ENCODE results near the gene SLC4A2.

The SLC4A2 gene

DNA sequence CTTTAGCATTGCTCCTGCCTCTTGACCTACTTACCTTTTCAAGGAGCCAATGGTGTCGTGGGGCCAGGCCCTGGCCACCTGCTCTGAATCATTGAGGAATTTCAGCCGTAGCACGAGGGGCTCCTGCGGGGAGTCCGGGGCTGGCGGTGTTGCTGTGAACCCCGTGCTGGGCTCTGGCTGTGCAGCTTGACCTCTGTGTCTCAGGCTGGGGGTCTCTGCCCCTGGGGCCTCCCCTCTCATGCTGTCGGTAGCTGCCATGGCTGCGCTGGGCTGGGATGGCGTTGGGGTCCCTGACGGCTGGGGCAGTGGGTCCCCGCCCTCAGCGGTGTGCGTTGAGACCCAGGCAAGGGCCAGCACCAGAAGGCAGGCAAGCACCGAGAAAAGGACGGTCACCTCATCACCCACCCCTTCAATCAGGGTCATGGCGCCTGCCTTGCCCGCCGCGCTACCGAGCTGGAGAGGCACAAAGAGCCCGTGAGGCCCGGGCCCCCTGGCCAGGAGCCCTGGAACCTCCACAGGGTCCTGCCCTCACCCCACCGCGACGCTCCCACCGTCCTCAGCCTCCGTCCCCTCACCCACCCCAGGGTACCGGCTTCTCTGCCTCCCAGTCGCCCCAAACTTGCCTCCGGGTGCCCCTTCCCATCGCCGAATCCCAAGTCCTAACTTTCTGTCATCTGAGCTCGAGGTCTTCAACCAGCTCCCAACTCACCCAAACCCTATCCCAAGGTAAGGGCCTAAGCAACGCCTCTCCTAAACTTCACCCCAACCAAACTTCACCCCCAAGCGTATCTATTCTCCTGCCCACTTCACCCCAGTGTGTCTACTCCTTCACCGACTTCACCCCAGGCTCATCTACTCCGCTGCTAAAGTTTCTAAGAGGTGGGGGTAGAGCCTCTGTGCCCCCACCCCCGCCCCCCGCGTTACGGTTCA, 23.0 kb downstream of the SLC4A2 start:
- no peak for DNase-seq (ENCODE audit: extremely low read depth, insufficient read length)
- no peak for TF ChIP-seq CTCF (IDR thresholded peaks at IDR 0.05; ENCODE audit: insufficient read depth, low read length, poor library complexity, severe bottlenecking)
- Histone ChIP-seq H3K4me3 (replicated peaks; ENCODE audit: low read depth, low read length) (peak overlapping the region; percentile 87), H3K36me3 (ENCODE audit: control insufficient read depth, insufficient read depth, low read length) (peaks cover 11% of the 10 kb centered on the region), H3K27me3 (replicated peaks; ENCODE audit: control insufficient read depth, insufficient read depth, low read length) (no peaks in the 10 kb centered on the region)

- TF ChIP-seq CTCF (IDR thresholded peaks at IDR 0.05; ENCODE audit: insufficient read depth, low read length, poor library complexity, severe bottlenecking), result no peak
- peak within 1 kb of the TSS; percentile 87 for H3K4me3 ChIP-seq (replicated peaks; ENCODE audit: low read depth, low read length)
- H3K27me3 ChIP-seq (replicated peaks; ENCODE audit: control insufficient read depth, insufficient read depth, low read length), result no peaks in the 10 kb centered on the region
- peak; percentile 87 for DNase-seq (ENCODE audit: extremely low read depth, insufficient read length)
- peaks cover 3% of the 10 kb centered on the region; the same call in 1 of the 2 replicates for H3K36me3 ChIP-seq (ENCODE audit: control insufficient read depth, insufficient read depth, low read length)
Measured at GRCh38 chr7:151083071-151083823, 23.9 kb downstream of the SLC4A2 start, which contains the start of gene TMUB1. TSS of gene TMUB1 (minus strand) at chr7:151083493. CDS start at chr7:151082563, 930 bp downstream.

- H3K36me3 ChIP-seq (ENCODE audit: control insufficient read depth, insufficient read depth, low read length), result peaks cover 2% of the 10 kb centered on the region; the same call in 1 of the 2 replicates
- no peaks in the 10 kb centered on the region for H3K27me3 ChIP-seq (replicated peaks; ENCODE audit: control insufficient read depth, insufficient read depth, low read length)
- peak overlapping the region; percentile 87 for H3K4me3 ChIP-seq (replicated peaks; ENCODE audit: low read depth, low read length)
- no peak for DNase-seq (ENCODE audit: extremely low read depth, insufficient read length)
- no peak for TF ChIP-seq CTCF (IDR thresholded peaks at IDR 0.05; ENCODE audit: insufficient read depth, low read length, poor library complexity, severe bottlenecking)
Measured at GRCh38 chr7:151083824-151084160, 24.4 kb downstream of the SLC4A2 start.

DNA sequence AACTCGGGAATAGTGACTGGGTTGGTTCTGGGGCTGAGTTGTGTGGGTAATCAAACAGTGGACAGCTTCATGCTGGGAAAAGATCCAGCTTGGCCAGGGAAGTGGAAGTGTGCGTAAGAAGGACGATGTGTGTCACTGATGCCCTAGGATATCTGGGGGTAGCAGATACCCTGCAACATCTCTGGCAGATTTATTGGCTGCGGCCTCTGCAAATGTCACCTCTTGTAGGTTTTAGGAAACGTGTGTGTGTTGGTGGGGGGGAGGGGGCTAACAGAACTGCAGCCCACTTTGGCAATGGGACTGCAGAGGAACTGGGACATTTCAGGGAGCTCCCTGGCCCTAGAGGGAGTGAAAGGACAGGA, 25.9 kb downstream of the SLC4A2 start:
- no peak for TF ChIP-seq CTCF (IDR thresholded peaks at IDR 0.05; ENCODE audit: insufficient read depth, low read length, poor library complexity, severe bottlenecking)
- H3K4me3 ChIP-seq (replicated peaks; ENCODE audit: low read depth, low read length), result peak overlapping the region; percentile 88
- DNase-seq (ENCODE audit: extremely low read depth, insufficient read length), result no peak
- no peaks in the 10 kb centered on the region for H3K36me3 ChIP-seq (ENCODE audit: control insufficient read depth, insufficient read depth, low read length)
- no peaks in the 10 kb centered on the region for H3K27me3 ChIP-seq (replicated peaks; ENCODE audit: control insufficient read depth, insufficient read depth, low read length)

GRCh38 chr7:151085691-151086620, 26.6 kb downstream of the SLC4A2 start, which contains the start of gene AGAP3:
TSS of gene AGAP3 (plus strand) at chr7:151086475. CDS start at chr7:151086742, 267 bp downstream.
- no peaks in the 10 kb centered on the region for H3K27me3 ChIP-seq (replicated peaks; ENCODE audit: control insufficient read depth, insufficient read depth, low read length)
- TF ChIP-seq CTCF (IDR thresholded peaks at IDR 0.05; ENCODE audit: insufficient read depth, low read length, poor library complexity, severe bottlenecking), result no peak
- no peaks in the 10 kb centered on the region for H3K36me3 ChIP-seq (ENCODE audit: control insufficient read depth, insufficient read depth, low read length)
- H3K4me3 ChIP-seq (replicated peaks; ENCODE audit: low read depth, low read length), result peak within 1 kb of the TSS; percentile 88
- peak; percentile 81 for DNase-seq (ENCODE audit: extremely low read depth, insufficient read length)

Data from GM06990 (cell line).